ENCODE measurements around the gene SLC66A1. TPM values are rescaled to one million over a fixed set of nuclear protein-coding genes. Genes with fewer than 3 reads are reported as not detected.
A peak's percentile ranks its signal among the peaks of the same experiment; 100 is the strongest.

The SLC66A1 gene
- total RNA-seq, 1 donor from 2014 or later: 4.8 TPM

GRCh38 chr1:19311503-19311930, 609 bp upstream of the SLC66A1 start:
- TF ChIP-seq EZH2phosphoT487 (IDR thresholded peaks at IDR 0.05) (no peak), EZH2 (IDR thresholded peaks at IDR 0.05) (no peak)
- TF ChIP-seq, protein P1, sequence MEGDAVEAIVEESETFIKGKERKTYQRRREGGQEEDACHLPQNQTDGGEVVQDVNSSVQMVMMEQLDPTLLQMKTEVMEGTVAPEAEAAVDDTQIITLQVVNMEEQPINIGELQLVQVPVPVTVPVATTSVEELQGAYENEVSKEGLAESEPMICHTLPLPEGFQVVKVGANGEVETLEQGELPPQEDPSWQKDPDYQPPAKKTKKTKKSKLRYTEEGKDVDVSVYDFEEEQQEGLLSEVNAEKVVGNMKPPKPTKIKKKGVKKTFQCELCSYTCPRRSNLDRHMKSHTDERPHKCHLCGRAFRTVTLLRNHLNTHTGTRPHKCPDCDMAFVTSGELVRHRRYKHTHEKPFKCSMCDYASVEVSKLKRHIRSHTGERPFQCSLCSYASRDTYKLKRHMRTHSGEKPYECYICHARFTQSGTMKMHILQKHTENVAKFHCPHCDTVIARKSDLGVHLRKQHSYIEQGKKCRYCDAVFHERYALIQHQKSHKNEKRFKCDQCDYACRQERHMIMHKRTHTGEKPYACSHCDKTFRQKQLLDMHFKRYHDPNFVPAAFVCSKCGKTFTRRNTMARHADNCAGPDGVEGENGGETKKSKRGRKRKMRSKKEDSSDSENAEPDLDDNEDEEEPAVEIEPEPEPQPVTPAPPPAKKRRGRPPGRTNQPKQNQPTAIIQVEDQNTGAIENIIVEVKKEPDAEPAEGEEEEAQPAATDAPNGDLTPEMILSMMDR (IDR thresholded peaks at IDR 0.05): no peak
- Histone ChIP-seq H3K4me1 (peaks cover 7% of the 10 kb centered on the region), H3K27ac (no peak overlapping the region), H3K4me3 (peak overlapping the region; percentile 72), H3K79me2 (ENCODE audit: low read depth) (peaks cover 39% of the 10 kb centered on the region), H3K27me3 (no peaks in the 10 kb centered on the region), H3F3A (ENCODE audit: low read depth) (no peaks in the 10 kb centered on the region), H3K9ac (peak overlapping the region; percentile 69), H3K36me3 (no peaks in the 10 kb centered on the region), H3K9me3 (ENCODE audit: low read depth) (no peaks in the 10 kb centered on the region), H3K4me2 (peak overlapping the region; percentile 99), H4K20me1 (ENCODE audit: low read depth) (peaks cover 34% of the 10 kb centered on the region), H2AFZ (replicated peaks) (peak overlapping the region; percentile 75)
- Mint-ChIP-seq H3K36me3 (peaks cover 15% of the 10 kb centered on the region), H3K27ac (peak overlapping the region; percentile 74), H3K4me3 (peak overlapping the region; percentile 94), H3K27me3 (ENCODE audit: insufficient read depth, low read depth) (peaks cover 2% of the 10 kb centered on the region), H3K9me3 (no peaks in the 10 kb centered on the region), H3K4me1 (peaks cover 37% of the 10 kb centered on the region)
- DNase-seq (ENCODE audit: low spot score): no peak

- peaks cover 8% of the 10 kb centered on the region for H3K36me3 Mint-ChIP-seq
- no peak for TF ChIP-seq EZH2 (IDR thresholded peaks at IDR 0.05)
- TF ChIP-seq EZH2phosphoT487 (IDR thresholded peaks at IDR 0.05): no peak
- TF ChIP-seq, protein P1 (IDR thresholded peaks at IDR 0.05): no peak
- H3K4me3 ChIP-seq: peak overlapping the region; percentile 72
- no peaks in the 10 kb centered on the region for H3K36me3 ChIP-seq
- H3K9ac ChIP-seq: peak overlapping the region; percentile 86
- no peaks in the 10 kb centered on the region for H3K27me3 ChIP-seq
- peaks cover 37% of the 10 kb centered on the region for H3K4me1 Mint-ChIP-seq
- H3K79me2 ChIP-seq (ENCODE audit: low read depth): peaks cover 39% of the 10 kb centered on the region
- H3K4me1 ChIP-seq: peaks cover 7% of the 10 kb centered on the region
- H3K27ac Mint-ChIP-seq: peak overlapping the region; percentile 13
- peak overlapping the region; percentile 97 for H3K4me2 ChIP-seq
- DNase-seq (ENCODE audit: low spot score): no peak
- no peaks in the 10 kb centered on the region for H3K9me3 ChIP-seq (ENCODE audit: low read depth)
- H3K27ac ChIP-seq: no peak overlapping the region
- peak overlapping the region; percentile 80 for H3K4me3 Mint-ChIP-seq
- no peaks in the 10 kb centered on the region for H3K9me3 Mint-ChIP-seq
- H3F3A ChIP-seq (ENCODE audit: low read depth): no peaks in the 10 kb centered on the region
- H2AFZ ChIP-seq (replicated peaks): peak overlapping the region; percentile 75
- H4K20me1 ChIP-seq (ENCODE audit: low read depth): peaks cover 46% of the 10 kb centered on the region
- peaks cover 2% of the 10 kb centered on the region for H3K27me3 Mint-ChIP-seq (ENCODE audit: insufficient read depth, low read depth)
These were observed 883 bp downstream of the SLC66A1 start for GRCh38 chr1:19312782-19313635.

- TF ChIP-seq EZH2 (IDR thresholded peaks at IDR 0.05) (no peak), EZH2phosphoT487 (IDR thresholded peaks at IDR 0.05) (no peak)
- TF ChIP-seq, protein P1 (IDR thresholded peaks at IDR 0.05): no peak
- no peaks in the 10 kb centered on the region for H3K9me3 Mint-ChIP-seq
- Histone ChIP-seq H3K36me3 (no peaks in the 10 kb centered on the region), H4K20me1 (ENCODE audit: low read depth) (peaks cover 40% of the 10 kb centered on the region), H3K27me3 (no peaks in the 10 kb centered on the region), H3K27ac (no peak overlapping the region), H2AFZ (replicated peaks) (no peak overlapping the region), H3K4me1 (peaks cover 7% of the 10 kb centered on the region), H3K9ac (no peak overlapping the region), H3F3A (ENCODE audit: low read depth) (no peaks in the 10 kb centered on the region), H3K4me2 (no peak overlapping the region), H3K79me2 (ENCODE audit: low read depth) (peaks cover 39% of the 10 kb centered on the region), H3K9me3 (ENCODE audit: low read depth) (no peaks in the 10 kb centered on the region), H3K4me3 (no peak overlapping the region)
- peak overlapping the region; percentile 80 for H3K4me3 Mint-ChIP-seq
- H3K36me3 Mint-ChIP-seq: peaks cover 10% of the 10 kb centered on the region
- no peak for DNase-seq (ENCODE audit: low spot score)
- peaks cover 2% of the 10 kb centered on the region for H3K27me3 Mint-ChIP-seq (ENCODE audit: insufficient read depth, low read depth)
- H3K4me1 Mint-ChIP-seq: peaks cover 37% of the 10 kb centered on the region
- H3K27ac Mint-ChIP-seq: peak overlapping the region; percentile 13
These were observed 1.5 kb downstream of the SLC66A1 start for GRCh38 chr1:19313636-19313959.
